Activated CD4-positive, alpha-beta T cell treated with anti-CD3 and anti-CD28 coated beads, Interleukin-10, Interleukin-2, amounts not matched to agents 100 ng/mL and 50 ng/mL, durations not matched to agents 16 hours and 8 hours (primary cell): Measurements from ENCODE around the gene PIP4K2A.
"Not testable (repeated sequence)": the region's sequence is repeated elsewhere in the genome, so short reads cannot be mapped to it uniquely, and the experiment has no call there.

Experiments used
- DNase-seq: peaks from one replicate; pipeline ENCODE4 v3.0.0-alpha.2; 2020

The PIP4K2A gene

DNA sequence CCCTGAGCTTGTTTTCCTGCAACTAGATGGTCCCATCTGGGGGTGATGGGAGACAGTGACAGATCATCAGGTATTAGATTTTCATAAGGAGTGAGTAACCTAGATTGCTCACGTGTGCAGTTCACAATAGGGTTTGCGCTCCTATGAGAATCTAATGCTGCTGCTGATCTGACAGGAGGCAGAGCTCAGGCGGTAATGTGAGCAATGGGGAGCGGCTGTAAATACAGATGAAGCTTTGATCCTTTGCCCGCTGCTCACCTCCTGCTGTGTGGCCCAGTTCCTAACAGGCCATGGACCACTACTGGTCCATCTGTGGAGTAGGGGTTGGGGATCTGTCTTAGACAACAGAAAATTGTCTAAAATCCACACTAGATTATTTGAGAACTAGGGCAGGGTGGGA, 22.3 kb downstream of the PIP4K2A start:
- not testable (repeated sequence) for DNase-seq

DNA sequence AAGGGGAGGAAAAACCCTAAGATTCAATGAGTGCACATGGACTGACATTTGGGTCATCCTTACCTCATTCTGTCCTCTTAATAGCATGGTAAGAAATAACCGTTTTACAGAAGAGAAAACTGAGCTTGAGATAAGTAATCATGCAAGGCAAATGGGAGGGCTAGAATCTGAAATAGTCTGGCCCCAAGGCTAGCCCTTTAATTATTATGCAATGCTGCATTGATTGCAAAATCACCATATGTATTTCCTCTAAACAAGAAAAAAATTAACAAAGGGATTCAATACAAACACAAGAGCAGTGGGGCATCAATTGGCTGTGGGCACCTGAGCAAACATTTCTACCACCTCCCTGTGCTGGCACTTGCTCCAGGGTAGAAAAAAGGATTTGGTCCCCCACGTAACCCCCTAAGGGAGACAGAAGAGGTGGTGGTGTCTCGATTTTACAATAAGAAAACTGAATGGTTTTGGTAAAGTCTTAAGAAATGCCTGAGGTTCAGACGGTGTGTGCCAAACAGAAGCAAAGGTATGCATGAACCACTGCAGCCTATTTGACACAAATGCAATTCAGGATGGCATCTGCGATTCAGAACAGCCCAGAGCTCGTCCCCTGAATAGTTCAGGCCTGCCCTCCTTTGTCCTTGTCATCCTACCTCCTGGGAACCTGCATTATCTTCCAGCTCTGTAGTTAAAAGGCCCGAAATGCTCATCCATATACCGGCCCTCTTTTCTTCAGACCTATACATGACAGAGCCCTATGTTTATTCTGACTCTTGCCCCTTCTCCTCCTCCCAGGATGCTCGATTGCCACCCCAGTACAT, 23.6 kb downstream of the PIP4K2A start:
- DNase-seq = no peak

DNA sequence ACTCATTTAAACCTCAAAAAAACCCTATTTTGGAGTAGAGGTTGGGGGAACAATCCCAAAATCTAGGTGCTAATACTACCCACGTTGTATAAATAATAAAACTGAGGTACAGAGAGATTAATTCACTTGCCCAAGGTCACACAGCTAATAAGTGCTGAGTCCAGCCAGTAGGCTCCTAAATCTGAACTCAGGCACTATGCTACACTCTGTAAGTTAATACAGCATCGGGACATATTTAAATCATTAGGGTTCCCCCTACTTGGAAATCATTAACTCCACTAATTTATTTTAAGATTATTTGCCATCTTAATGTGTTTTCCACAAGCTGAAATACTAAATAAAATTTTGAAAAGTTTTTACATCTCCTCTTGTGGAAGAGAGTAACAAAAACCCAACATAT, 24.2 kb downstream of the PIP4K2A start:
- DNase-seq = no peak

DNA sequence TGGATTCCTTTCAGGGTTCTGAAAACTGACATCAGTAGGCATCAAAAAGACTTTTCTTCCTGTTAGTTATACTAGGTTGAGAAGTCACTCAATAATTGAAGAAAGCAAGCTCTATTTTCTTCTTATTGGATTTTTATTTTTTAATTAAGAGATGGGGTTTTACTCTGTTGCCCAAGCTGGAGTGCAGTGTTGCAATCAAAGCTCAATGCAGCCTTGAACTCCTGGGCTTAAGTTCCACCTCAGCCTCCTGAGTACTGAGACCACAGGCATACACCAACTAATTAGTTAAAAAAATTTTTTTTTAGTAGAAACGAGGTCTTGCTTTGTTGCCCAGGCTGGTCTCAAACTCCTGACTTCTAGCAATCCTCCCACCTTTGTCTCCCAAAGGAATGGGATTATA, 28.0 kb downstream of the PIP4K2A start:
- no peak for DNase-seq

DNA sequence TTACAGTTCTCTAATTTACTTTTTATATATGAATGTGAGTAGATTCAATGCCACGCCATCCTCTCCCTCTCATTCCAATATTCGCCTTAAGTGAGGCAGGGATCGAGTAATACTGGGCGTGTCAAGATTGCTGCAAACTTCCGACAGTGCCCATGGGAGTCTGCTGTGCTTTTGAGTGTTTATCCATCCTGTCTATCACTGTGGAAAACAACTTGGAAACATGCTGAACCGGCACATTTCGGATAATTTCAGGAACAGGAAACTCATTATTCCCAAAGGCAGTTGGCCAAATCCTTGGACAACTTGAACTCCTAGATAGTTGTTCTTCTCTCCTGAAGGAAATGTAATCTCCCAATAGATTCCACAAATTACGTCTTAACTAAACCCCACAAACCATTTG, 28.5 kb downstream of the PIP4K2A start:
- no peak for DNase-seq

DNA sequence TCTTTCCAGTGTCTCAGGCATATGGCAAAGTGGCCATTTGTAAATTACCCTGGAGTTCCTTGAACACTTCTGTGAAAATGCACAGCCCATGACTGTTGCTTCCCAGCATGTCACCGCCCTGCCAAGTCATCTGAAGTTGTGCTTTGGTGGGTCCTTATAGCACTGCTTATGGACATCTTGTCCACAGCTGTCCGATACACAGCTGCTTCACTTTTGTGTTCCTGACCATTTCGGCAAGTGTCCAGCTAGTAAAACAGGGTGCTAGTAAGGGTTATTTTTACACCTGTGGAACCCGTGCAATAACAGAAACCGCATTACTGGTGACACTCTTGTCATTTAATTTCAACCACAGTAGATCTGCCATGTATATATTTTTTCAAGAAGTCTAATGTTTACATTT, 29.7 kb downstream of the PIP4K2A start:
- DNase-seq = no peak

DNA sequence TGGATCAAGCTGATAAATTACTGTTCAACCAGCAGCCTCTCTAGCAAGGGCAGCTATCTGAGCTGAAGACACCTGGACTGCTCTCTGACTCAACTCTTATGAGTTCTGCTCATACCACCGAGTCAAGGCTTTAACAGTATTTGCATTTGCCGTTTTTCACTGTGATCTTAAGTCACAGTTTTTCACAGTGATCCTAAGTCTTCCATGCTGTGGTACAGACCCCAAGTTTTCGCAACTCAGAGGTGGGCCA, 31.3 kb downstream of the PIP4K2A start:
- no peak for DNase-seq

DNA sequence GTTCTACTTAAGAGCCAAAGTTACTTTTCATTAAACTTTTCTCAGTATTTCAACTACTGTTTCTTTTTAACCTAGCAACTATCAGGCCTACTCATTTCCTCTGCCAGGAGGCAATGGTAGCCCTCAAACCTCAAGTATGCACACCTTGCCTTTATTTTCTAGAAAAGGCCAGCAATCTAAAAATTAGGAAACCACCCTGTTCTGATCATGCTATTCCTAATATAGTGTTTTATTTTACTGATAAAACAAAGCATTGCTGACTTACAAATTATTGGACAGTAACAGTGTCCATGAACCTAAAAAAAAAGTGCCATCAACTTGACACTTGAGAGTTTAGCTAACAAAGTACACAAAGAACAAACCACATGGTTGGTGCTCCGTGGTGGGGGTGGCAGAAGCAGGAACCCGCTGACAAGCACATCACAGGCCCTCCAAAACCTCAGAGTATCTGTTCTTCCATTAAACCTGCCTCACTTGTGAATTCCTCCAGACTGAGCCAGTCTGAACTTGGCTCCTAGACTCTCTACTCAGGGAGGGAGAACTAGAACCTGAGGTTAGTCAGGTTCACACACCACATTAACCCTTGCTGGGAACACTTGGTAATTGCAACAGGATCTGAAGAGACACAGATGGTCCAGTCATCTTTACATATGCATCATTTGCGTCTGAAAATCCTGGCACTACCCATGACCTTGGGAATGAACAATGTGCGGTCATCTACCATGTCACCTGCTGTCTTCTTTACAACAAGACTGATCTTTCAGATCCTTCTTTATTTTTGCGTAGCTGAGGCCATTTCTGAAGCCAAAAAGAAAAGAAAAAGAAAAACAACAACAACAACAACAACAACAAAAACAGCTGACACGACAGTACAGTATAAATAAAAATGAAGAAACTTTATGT, 31.9 kb downstream of the PIP4K2A start:
- peak; percentile 80 for DNase-seq

DNA sequence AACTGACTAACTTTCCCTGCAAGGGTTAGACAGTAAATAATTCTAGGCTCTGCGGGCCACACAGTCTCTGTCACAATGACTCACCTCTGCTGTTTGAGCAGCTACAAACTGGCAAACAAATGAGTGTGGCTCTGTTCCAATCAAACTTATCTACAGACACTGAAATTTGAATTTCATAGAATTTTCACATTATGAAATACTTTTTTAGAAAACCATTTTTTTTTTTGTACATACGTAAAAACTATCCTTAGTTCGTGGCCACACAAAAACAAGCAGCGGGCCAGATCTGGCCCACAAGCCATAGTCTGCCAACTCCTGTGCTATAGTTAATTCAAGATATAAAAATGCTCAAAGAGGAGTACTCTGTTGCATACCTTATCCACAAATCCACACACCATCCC, 32.6 kb downstream of the PIP4K2A start:
- DNase-seq = peak; percentile 86

DNA sequence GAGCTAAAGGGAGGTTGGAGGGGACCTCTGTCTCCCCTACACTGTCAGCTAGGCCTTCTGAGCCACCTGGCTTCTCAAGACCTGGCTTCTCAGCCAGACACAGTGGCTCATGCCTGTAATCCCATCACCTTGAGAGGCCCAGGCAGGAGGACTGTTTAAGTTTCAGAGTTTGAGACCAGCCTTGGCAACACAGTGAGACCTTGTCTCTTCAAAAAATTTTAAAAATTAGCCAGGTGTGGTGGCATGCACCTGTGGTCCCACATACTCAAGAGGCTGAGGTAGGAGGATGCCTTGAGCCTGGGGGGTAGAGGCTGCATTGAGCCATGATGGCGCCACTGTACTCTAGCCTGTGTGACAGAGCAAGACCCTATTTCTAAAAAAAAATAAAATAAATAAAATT, 33.1 kb downstream of the PIP4K2A start:
- no peak for DNase-seq

DNA sequence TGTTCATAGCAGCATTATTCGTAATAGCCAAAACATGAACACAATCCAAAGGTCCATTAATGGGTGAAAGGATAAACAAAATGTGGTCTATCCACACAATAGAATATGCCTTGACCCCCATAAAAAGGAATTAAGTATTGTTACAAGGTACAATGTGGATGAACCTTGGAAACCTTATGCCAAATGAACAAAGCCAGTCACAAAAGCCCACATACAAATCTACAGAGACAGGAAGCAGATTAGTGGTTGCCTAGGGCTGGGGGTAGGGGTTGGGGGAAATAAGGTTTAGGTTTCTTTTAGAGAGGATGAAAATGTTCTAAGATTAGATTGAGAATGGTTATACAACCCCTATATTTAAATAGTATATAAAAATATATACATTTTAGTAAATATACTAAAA, 34.8 kb downstream of the PIP4K2A start:
- no peak for DNase-seq

DNA sequence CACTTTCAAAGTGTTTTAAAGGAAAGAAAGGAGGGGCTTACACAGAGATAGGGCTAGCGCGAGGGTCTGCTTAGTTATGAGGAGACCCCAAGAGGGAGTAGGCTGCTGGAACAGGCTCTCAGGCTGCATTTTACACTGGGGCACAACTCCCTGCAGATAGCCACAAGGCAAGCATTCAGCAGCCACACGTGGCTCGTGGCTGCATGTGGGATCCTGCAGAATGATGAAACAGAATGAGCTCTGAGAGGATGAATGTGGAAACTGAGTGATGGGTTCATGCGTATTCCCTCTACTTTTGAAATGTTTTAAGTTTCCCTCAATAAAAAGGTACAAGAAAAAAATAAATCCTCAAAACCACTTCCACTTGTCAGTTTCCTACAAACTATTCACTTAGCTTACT, 37.0 kb downstream of the PIP4K2A start:
- DNase-seq = no peak

DNA sequence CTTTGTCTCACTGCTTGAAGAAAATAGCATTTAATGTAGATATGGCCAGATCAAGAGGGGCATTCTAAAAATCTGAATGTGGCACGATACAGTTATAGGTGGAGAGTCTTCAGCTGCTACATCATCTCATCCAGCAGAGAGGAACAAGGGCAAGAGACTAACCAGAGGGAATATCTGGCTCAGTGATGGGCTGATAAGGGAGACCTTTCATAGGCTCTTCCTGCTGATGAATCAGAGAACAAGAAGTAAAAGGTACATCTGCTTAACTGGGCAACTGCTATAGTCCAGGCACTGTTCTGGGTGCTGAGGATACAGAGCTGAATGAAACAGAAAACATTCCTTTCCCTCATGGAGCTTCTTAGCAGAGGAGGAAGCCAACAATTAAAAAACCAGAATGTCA, 37.9 kb downstream of the PIP4K2A start:
- DNase-seq = no peak

DNA sequence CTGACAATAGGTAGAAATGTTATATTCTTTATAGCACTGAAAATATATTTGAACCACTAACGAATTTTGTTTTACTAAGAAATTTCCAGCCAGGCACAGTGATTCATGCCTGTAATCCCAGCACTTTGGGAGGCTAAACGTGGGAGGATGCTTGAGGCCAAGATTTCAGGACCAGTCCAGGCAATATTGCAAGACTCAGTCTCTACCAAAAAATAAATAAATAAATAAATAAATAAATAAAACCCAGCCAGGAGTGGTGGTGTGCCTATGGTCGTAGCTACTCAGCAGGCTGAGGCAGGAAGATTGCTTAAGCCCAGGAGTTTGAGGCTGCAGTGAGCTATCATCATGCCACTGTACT, 39.8 kb downstream of the PIP4K2A start:
- no peak for DNase-seq

DNA sequence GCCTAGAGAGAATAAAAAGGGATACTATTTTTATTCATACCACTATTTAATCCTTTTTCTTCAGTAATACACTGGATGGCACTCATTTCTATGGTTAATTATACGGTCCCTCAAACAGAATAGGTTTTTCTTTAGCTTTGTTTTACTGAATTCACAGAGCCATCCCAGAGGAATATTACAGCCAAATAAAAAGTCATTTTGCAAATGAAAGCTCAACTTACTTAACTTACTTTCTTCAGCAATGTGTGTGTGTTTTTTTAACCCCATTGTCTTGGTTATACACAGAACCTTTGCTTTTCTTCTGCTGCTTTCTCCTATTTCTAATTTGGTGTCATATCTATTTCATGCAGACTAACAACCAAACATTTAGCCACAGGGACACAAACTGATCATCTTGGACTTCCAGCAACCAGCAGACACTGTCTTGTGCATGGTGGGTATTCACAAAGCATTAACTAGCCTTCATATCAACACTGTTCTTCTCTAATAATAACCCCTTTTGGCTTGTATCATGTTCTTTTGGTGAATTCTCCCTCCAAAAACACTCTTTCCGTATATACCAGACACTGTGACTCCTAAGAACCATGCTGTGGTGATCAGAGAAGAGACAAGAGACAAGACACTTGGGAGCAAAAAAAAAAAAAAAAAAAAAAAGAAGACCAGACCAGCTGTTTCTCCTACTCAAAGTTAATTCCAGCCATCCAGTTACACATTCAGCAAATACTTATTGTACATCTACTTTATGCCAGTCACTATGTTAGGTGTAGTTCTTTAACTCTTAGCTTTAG, 40.4 kb downstream of the PIP4K2A start:
- no peak for DNase-seq

DNA sequence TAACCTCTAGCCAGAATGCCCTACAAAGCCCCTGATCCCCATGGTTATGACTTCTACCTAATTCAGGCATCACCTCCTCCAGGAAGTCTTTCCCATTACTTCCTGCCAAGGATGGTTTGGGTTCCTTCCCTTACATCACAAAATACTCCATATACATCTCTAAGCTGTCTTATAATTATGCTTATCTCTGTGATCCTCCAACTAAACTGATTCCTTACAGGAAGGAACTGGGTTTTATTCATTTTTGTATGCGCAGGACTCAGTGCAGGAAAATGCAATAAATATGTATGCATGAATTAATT, 41.3 kb downstream of the PIP4K2A start:
- DNase-seq = no peak

DNA sequence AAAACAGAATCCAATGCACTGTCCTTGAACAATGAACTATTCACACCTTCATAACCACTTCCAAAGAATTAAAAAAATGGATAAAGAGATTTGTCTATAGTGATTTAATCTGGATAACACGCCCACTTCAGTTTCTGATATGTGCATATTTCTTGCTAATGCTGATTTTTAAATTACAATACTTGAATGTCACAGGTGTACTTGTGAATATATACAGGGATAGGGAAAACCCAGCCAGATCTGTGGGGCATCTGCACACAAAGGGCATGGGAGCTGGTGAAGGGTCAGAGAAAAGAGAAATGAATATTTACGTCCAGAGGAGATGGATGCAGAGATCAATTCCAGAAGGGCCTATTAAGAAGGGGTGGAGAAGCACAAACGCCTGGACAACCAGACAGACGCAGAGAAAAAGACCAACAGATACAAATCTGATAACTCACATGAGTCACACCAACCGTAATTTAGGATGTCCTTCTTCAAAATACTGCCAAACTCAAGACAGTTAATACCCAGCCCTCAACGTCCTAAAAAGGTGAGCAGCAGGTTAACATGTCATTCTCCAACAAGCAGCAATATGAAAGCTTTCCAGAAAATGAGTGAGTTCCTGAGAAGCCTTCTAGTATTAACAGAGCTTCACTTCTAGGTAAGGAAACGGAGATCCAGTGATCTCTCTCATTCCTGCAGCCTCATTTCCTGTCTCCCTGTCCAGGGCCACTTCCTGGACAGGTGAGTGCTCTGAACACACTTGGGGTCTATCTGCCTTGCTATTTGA, 41.9 kb downstream of the PIP4K2A start:
- DNase-seq = no peak

DNA sequence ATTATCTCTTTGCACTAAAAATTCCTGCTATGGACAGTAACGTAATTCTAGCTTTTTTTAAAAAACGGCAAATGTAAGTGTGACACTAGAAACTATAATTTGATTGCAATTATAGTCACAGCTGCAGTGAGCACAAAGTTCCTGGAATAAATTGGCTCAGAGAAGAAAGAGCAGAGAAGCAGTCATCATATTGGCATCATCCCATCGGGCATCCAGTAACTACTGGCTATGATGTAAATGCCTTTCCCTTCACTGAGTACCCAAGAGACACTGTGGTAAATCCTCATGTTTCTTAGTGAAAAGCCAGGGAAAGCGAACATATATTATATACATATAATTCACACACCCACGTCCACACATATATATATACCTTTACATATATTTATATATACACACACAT, 43.6 kb downstream of the PIP4K2A start:
- DNase-seq = no peak

DNA sequence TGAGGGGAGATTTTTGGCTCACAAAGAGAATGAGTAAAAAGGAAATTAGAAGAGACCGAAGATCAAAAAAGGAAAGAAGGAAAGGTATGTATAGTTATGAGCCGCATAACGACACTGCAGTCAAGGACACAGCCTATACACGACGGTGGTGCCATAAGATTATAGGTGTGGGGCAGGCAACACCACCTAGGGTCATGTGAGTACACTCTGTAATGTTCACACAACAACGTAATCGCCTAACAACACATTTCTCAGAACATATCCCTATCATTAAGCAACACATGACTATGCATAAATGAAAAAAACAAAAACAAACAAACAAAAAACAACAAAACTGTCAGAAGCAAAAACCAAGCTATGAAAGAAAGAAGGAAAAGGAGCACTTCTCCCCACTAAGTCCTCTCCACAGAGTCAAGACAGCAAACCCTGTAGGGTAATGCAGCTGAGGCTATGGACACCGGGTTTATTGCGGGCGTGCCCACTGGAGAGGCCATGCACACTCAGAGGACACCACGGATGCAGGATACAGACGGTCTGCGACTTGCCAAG, 45.1 kb downstream of the PIP4K2A start:
- peak; percentile 68 for DNase-seq

DNA sequence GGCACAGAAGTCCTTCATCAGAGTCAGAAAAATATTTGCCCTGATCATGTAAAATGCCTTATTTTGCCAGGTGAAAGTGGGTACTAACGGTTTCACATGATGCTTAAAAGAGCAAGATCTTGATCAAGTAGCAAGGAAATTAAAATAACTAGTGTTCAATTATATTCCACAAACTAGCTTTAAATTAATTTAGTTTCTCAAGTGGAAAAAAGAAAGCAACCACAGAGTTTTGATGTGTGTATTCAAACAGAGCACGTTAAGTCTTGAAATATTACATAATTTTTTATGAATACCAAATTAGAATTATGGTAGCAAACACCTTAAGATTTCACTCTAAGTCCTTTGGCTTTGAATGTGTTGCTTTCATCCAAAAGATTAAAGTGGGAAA, 47.3 kb downstream of the PIP4K2A start:
- DNase-seq = no peak

DNA sequence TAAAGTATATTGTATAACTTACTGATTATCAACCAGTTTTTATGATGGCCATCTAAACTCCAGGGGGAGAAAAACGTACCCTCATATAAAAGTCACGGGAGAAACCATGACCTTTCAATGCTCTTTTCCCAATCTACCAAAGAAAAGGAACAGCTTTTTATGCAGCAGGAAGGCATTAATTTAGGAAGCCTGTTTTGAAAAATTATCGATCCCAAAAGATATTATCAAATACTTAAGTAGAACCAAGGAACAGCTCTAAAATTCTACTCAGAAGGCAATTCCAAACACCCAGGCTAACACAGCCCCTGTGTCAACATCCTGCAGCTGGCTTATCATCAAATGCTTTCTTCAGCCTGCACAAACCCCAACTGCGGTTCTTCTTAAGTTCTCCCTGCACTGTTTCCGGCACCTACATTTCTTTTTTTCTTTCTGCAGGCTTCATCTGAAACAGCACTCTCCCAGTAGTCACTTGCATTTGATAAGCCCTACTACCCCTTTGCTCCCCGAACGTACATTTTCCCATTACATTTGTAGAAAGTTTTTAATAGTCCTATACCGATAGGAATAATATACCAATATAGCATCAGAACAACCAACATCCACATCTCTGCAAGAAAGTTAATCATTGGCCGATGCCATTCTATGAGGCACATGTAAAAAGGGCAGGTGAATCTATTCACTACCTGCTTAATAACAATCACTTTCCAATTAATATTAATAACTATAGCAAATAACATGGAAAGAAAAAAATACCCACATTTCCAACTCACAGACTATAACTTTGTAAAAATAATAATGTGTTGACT, 47.9 kb downstream of the PIP4K2A start:
- DNase-seq = peak; percentile 80

DNA sequence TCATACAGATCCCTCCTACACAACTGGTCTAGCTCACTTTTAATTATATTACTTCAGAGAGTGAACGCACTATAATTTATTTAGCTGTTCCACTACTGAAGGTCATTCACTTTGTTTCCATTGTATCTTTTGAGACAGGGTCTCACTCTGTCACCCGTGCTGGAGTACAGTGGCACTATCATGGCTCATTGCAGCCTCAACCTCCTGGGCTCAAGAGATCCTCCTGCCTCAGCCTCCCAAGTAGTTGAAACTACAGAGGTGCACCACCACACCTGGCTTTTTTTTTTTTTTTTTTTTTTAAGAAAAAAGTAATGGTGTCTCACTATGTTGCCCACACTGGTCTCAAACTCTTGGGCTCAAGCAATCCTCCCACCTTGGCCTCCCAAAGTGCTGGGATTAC, 49.0 kb downstream of the PIP4K2A start:
- no peak for DNase-seq
